Astrocyte of the cerebellum (primary cell): Measurements from ENCODE around the gene TM7SF2.
A peak's percentile ranks its signal among the peaks of the same experiment; 100 is the strongest.

Experiments
- DNase-seq: peaks from one replicate; pipeline ENCODE4 v3.0.0-alpha.2; 2011; ENCODE audit warnings: low read depth
- H3K4me3 ChIP-seq: 2 replicates; pipeline ENCODE4 v1.5.1; 2011; ENCODE audit warnings: mild to moderate bottlenecking, low read depth, low read length, moderate library complexity
- in situ Hi-C: cut with HindIII; loops from 2 replicates; pipeline ENCODE4 v1.10.0; 2017; ENCODE audit warnings: low sequenced_read_pairs
- TF ChIP-seq, protein P1 (sequence below): IDR thresholded peaks from 2 replicates; pipeline ENCODE4 v1.5.1; 2012; ENCODE audit warnings: low read length, low read depth, moderate library complexity, mild to moderate bottlenecking; ENCODE audit errors: missing control alignments

Gene TM7SF2

GRCh38 chr11:65107751-65108468, 3.8 kb upstream of the TM7SF2 start:
- no peak for DNase-seq
- H3K4me3 ChIP-seq: no peak overlapping the region
- TF ChIP-seq, protein P1, sequence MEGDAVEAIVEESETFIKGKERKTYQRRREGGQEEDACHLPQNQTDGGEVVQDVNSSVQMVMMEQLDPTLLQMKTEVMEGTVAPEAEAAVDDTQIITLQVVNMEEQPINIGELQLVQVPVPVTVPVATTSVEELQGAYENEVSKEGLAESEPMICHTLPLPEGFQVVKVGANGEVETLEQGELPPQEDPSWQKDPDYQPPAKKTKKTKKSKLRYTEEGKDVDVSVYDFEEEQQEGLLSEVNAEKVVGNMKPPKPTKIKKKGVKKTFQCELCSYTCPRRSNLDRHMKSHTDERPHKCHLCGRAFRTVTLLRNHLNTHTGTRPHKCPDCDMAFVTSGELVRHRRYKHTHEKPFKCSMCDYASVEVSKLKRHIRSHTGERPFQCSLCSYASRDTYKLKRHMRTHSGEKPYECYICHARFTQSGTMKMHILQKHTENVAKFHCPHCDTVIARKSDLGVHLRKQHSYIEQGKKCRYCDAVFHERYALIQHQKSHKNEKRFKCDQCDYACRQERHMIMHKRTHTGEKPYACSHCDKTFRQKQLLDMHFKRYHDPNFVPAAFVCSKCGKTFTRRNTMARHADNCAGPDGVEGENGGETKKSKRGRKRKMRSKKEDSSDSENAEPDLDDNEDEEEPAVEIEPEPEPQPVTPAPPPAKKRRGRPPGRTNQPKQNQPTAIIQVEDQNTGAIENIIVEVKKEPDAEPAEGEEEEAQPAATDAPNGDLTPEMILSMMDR: no peak
- in situ Hi-C loops: no loop called here

- TF ChIP-seq, protein P1: no peak
- H3K4me3 ChIP-seq: no peak overlapping the region
- no peak for DNase-seq
- in situ Hi-C loops: no loop called here
Measured at GRCh38 chr11:65108469-65109123, 3.1 kb upstream of the TM7SF2 start.

DNA sequence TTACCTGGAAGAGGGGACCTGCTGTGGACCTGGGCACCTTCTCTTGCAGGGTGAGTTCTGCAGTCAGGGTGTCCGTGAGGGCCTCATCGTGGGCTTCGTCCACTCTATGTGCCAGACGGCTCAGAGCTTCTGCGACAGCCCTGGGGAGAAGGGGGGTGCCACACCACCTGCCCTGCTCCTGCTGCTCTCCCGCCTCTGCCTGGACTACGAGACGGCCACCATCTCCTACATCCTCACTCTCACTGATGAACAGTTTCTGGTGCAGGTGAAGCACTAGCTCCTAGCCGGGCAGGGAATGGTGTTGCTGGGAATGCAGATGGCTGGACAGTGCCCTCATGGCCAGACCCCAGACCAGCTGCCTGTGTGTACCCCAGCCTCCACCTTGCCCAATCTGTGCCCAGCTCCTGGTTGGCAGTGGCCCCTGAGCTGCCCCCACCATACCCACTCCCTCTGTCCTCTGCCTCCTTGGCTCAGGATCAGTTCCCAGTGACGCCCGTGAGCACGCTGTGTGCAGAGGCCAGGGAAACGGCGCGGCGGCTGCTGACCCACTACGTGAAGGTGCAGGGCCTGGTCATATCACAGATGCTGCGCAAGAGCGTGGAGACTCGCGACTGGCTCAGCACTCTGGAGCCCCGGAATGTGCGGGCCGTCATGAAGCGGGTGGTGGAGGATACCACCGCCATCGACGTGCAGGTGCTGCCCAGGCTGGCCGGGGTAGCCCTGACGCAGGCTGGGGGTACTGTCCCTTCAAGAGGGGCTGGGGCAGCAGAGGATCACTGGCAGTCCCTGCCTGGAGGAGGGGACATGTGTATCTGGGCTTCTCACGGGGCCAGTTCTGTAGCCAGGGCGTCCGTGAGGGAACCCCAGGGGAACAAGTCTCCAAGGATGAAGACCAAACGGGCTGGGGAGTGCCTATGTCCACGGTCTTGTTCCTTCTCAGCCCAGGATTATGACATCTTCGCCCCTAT, 2.2 kb upstream of the TM7SF2 start:
- DNase-seq: no peak
- TF ChIP-seq, protein P1: no peak
- no peak overlapping the region for H3K4me3 ChIP-seq
- in situ Hi-C loops: no loop called here

GRCh38 chr11:65110354-65110861, 1.3 kb upstream of the TM7SF2 start:
- no peak overlapping the region for H3K4me3 ChIP-seq
- TF ChIP-seq, protein P1: peak; percentile 98
- DNase-seq: peak; percentile 48
- in situ Hi-C loops: no loop called here

- TF ChIP-seq, protein P1: no peak
- no peak for DNase-seq
- H3K4me3 ChIP-seq: peak overlapping the region; percentile 56
- in situ Hi-C loops: no loop called here
Measured at GRCh38 chr11:65111159-65111743, 421 bp upstream of the TM7SF2 start.
